HepG2 (cell line): ENCODE data around the gene MAFB. TPM values are rescaled to one million over a fixed set of nuclear protein-coding genes. Genes with fewer than 3 reads are reported as not detected.

ENCODE experiments used
- ATAC-seq: fragments of 200-7000 bp; cut with Tn5 transposase; 3 replicates; pipeline ENCODE4 v1.9.1; 2020; ENCODE audit warnings: mild to moderate bottlenecking, moderate library complexity
- BruUV-seq: library from RNA; stranded (reverse); fragments of 400-500 nt; replicated peaks from 2 replicates; lab custom pipeline; 2021; lab: Mats Ljungman, UMichigan
- CTCF ChIA-PET: fragments of 300-600 bp; formaldehyde crosslinking; extraction: SDS; loops from one replicate; lab custom pipeline; 2021; ENCODE audit warnings: low total read pairs, inconsistent platforms, low intra/inter-chr PET ratio; lab: Yijun Ruan, JAX
- POLR2A ChIA-PET: fragments of 350-600 bp; sonication (Branson Sonifier 250); formaldehyde crosslinking; loops from one replicate; lab custom pipeline; 2020; ENCODE audit warnings: antibody characterized with exemption, inconsistent platforms; lab: Yijun Ruan, JAX
- DNase-seq: peaks from one replicate; pipeline ENCODE4 v3.0.0-alpha.2; 2015; ENCODE audit warnings: low spot score
- FAIRE-seq: peaks from 3 replicates; lab custom pipeline; 2011; peaks lifted over from hg19 to GRCh38; lab: Jason Lieb, UNC
- H2AFZ ChIP-seq: one replicate; pipeline ENCODE4 v1.6.1; 2011; ENCODE audit warnings: low read length, inconsistent platforms
- H3K27ac ChIP-seq: fragments of 300-600 bp; 3 replicates; pipeline ENCODE4 v1.8.0; 2011; ENCODE audit warnings: mixed run types, mild to moderate bottlenecking, mixed read lengths, low read length, inconsistent platforms; ENCODE audit not compliant: insufficient read depth; ENCODE audit errors: extremely low read length
- H3K27me3 ChIP-seq, 2 experiments: fragments of 200-600 bp in 1 of 2; 2 replicates in 1 of 2; 3 replicates in 1 of 2; pipeline versions ENCODE4 v1.6.0 to v1.8.0; 2011; ENCODE audit warnings: low read length in 2 of 2, mild to moderate bottlenecking in 2 of 2, moderate library complexity in 2 of 2, inconsistent platforms in 1 of 2; ENCODE audit not compliant: insufficient read depth in 2 of 2, control insufficient read depth in 1 of 2
- H3K36me3 ChIP-seq, 2 experiments: fragments of 200-600 bp in 1 of 2; replicated peaks in 1 of 2; 2 replicates in 1 of 2; 3 replicates in 1 of 2; pipeline versions ENCODE4 v1.5.1 to v1.8.0; 2011; ENCODE audit warnings: low read length in 2 of 2, inconsistent platforms in 1 of 2; ENCODE audit not compliant: insufficient read depth in 2 of 2, control insufficient read depth in 1 of 2
- H3K4me1 ChIP-seq: 2 replicates; pipeline ENCODE4 v1.5.1; 2012; ENCODE audit warnings: low read length, inconsistent platforms; ENCODE audit not compliant: insufficient read depth
- H3K4me2 ChIP-seq: 2 replicates; pipeline ENCODE4 v1.6.0; 2011; ENCODE audit warnings: low read depth, low read length, inconsistent platforms
- H3K4me3 ChIP-seq, 3 experiments: fragments of 200-600 bp in 1 of 3; sonication (generic), shearing (Covaris generic) in 1 of 3; replicated peaks in 1 of 3; 2 replicates each; pipeline ENCODE4 v1.5.1; 2011 to 2016; ENCODE audit warnings: low read length in 3 of 3, inconsistent platforms in 2 of 3, low read depth in 2 of 3, mild to moderate bottlenecking in 2 of 3, control low read depth in 1 of 3, mixed read lengths in 1 of 3; ENCODE audit not compliant: insufficient read depth in 1 of 3
- H3K79me2 ChIP-seq: one replicate; pipeline ENCODE4 v1.6.1; 2011; ENCODE audit warnings: low read length, inconsistent platforms; ENCODE audit not compliant: insufficient read depth
- H3K9ac ChIP-seq: 2 replicates; pipeline ENCODE4 v1.6.0; 2011; ENCODE audit warnings: mild to moderate bottlenecking, low read depth, low read length, inconsistent platforms; ENCODE audit not compliant: insufficient read depth
- H3K9me3 ChIP-seq: 2 replicates; pipeline ENCODE4 v1.5.1; 2012; ENCODE audit warnings: mild to moderate bottlenecking, low read length
- H4K20me1 ChIP-seq: 2 replicates; pipeline ENCODE4 v1.6.0; 2011; ENCODE audit warnings: inconsistent platforms, mild to moderate bottlenecking, low read length, moderate library complexity; ENCODE audit not compliant: insufficient read depth
- BRD4 ChIP-seq: sonication (generic); formaldehyde crosslinking; IDR thresholded peaks from 2 replicates; pipeline ENCODE4 v1.4.0; 2020; ENCODE audit warnings: missing genetic modification reagents
- DNMT3B ChIP-seq: conservative IDR thresholded peaks from 2 replicates; pipeline ENCODE4 v1.6.1; 2016; ENCODE audit warnings: missing biosample characterization, control low read depth
- E2F5 ChIP-seq: sonication (generic); formaldehyde crosslinking; conservative IDR thresholded peaks from 2 replicates; pipeline ENCODE4 v1.4.0; 2020; ENCODE audit warnings: missing genetic modification reagents
- ISX ChIP-seq: sonication (generic); formaldehyde crosslinking; conservative IDR thresholded peaks from 2 replicates; pipeline ENCODE4 v1.5.0; 2020; ENCODE audit warnings: missing genetic modification reagents
- JUN ChIP-seq: sonication (generic); formaldehyde crosslinking; IDR thresholded peaks from 2 replicates; pipeline ENCODE4 v1.4.0; 2020; ENCODE audit warnings: mild to moderate bottlenecking, missing genetic modification reagents
- MAFF ChIP-seq: IDR thresholded peaks from 2 replicates; pipeline ENCODE4 v1.6.1; 2011; ENCODE audit warnings: low read depth, low read length, improper control_type of control experiment
- MED8 ChIP-seq: sonication (generic); formaldehyde crosslinking; IDR thresholded peaks from 2 replicates; pipeline ENCODE4 v1.8.1; 2023; ENCODE audit warnings: mild to moderate bottlenecking, missing genetic modification reagents; ENCODE audit not compliant: insufficient replicate concordance
- NPAS2 ChIP-seq: sonication (generic); formaldehyde crosslinking; IDR thresholded peaks from 2 replicates; pipeline ENCODE4 v1.8.0; 2022; ENCODE audit warnings: mild to moderate bottlenecking, missing genetic modification reagents, borderline replicate concordance
- RXRB ChIP-seq: IDR thresholded peaks from 2 replicates; pipeline ENCODE4 v1.6.1; 2016; ENCODE audit warnings: borderline replicate concordance, missing genetic modification reagents, missing compliant biosample characterization
- SRY ChIP-seq: sonication (generic); formaldehyde crosslinking; IDR thresholded peaks from 2 replicates; pipeline ENCODE4 v1.8.0; 2022; ENCODE audit warnings: mild to moderate bottlenecking, missing genetic modification reagents
- TBP ChIP-seq: sonication (generic); formaldehyde crosslinking; IDR thresholded peaks from 2 replicates; pipeline ENCODE4 v1.5.0; 2020; ENCODE audit warnings: missing genetic modification reagents
- ZNF335 ChIP-seq: sonication (generic); formaldehyde crosslinking; IDR thresholded peaks from 2 replicates; pipeline ENCODE4 v1.4.0; 2020; ENCODE audit warnings: missing genetic modification reagents
- ZNF34 ChIP-seq: sonication (generic); formaldehyde crosslinking; IDR thresholded peaks from 2 replicates; pipeline ENCODE4 v1.4.0; 2020; ENCODE audit warnings: mild to moderate bottlenecking, missing genetic modification reagents, borderline replicate concordance
- WGBS: methylation state at CpG from one replicate; pipeline ENCODE4 v1.1.6; 2017; ENCODE audit warnings: low lambda C conversion rate; 5-methylcytosine and 5-hydroxymethylcytosine counted together
- in situ Hi-C: cut with HindIII; loops from 2 replicates; pipeline ENCODE4 v1.10.0; 2017; ENCODE audit warnings: low pct_unique_long_range_greater_than_20kb; ENCODE audit not compliant: extremely low pct_ligation_motif_present
- intact Hi-C: fragments of 100-400 bp; cut with micrococcal nuclease; formaldehyde crosslinking; loops from one replicate; pipeline ENCODE4 v1.10.0; 2022; ENCODE audit not compliant: unreplicated experiment
- polyA plus RNA-seq, 8 experiments: library from polyadenylated mRNA; depleted of rRNA in 3 of 8; stranded (reverse) in 7 of 8; unstranded in 1 of 8; fragments of >200 nt; fragmentation: Illumina TruSeq in 4 of 8; extraction: Trizol in 4 of 8; gene quantifications; 2 replicates each; pipeline versions ENCODE4 v1.2.1 to v1.2.3, GENCODE V29; 2011 to 2016; ENCODE audit warnings: low read depth in 4 of 8, missing spikeins in 1 of 8, mixed read lengths in 1 of 8; ENCODE audit not compliant: insufficient read depth in 1 of 8
- total RNA-seq, 5 experiments: library from RNA; depleted of rRNA; stranded (reverse); fragments of >200 nt; fragmentation: Illumina TruSeq; extraction: Trizol; gene quantifications; 2 replicates each; pipeline ENCODE4 v1.2.3, GENCODE V29; 2016; ENCODE audit warnings: low read depth in 1 of 5
- TF ChIP-seq, protein P1 (sequence below): sonication (generic); formaldehyde crosslinking; IDR thresholded peaks from 2 replicates; pipeline ENCODE4 v1.9.0; 2021; ENCODE audit warnings: mild to moderate bottlenecking, missing genetic modification reagents
- TF ChIP-seq, protein P2 (sequence below): sonication (generic); formaldehyde crosslinking; IDR thresholded peaks from 2 replicates; pipeline ENCODE4 v1.5.1; 2020; ENCODE audit warnings: missing genetic modification reagents, mild to moderate bottlenecking, borderline replicate concordance

Gene MAFB
- total and polyA plus RNA-seq, 2 of the 13 experiments (the other 11 are each of a cell fraction or from before 2014, with no cell fraction given): 0.08 to 0.11 TPM

GRCh38 chr20:40713508-40713907, 24.5 kb upstream of the MAFB start:
- WGBS: 23% methylated on average over 6 of the region's 6 CpGs
- no peak overlapping the region for H3K4me3 ChIP-seq
- no peaks in the 10 kb centered on the region for H3K9me3 ChIP-seq
- H3K4me1 ChIP-seq: no peaks in the 10 kb centered on the region
- FAIRE-seq: no peak
- no peaks in the 10 kb centered on the region for H4K20me1 ChIP-seq
- CTCF ChIA-PET: no interaction called here
- H3K27me3 ChIP-seq: peaks cover 6 to 55% of the 10 kb centered on the region in 2 experiments; a peak in 4 of 5 replicates
- H3K4me2 ChIP-seq: no peak overlapping the region
- no peak overlapping the region for H3K9ac ChIP-seq
- no peak overlapping the region for H3K27ac ChIP-seq
- POLR2A ChIA-PET: no interaction called here
- intact Hi-C loops (no loop called here), in situ Hi-C loops (no loop called here)
- no TSS peak for BruUV-seq
- no peaks in the 10 kb centered on the region for H3K36me3 ChIP-seq
- no peaks in the 10 kb centered on the region for H3K79me2 ChIP-seq
- no peak for ATAC-seq
- no peak overlapping the region for H2AFZ ChIP-seq
- no peak for DNase-seq
- TF ChIP-seq DNMT3B (CRISPR knock-in tag): no peak
- no peak for TF ChIP-seq ZNF34 (CRISPR knock-in tag)
- no peak for TF ChIP-seq ISX (CRISPR knock-in tag)
- no peak for TF ChIP-seq TBP (CRISPR knock-in tag)
- TF ChIP-seq, protein P1, sequence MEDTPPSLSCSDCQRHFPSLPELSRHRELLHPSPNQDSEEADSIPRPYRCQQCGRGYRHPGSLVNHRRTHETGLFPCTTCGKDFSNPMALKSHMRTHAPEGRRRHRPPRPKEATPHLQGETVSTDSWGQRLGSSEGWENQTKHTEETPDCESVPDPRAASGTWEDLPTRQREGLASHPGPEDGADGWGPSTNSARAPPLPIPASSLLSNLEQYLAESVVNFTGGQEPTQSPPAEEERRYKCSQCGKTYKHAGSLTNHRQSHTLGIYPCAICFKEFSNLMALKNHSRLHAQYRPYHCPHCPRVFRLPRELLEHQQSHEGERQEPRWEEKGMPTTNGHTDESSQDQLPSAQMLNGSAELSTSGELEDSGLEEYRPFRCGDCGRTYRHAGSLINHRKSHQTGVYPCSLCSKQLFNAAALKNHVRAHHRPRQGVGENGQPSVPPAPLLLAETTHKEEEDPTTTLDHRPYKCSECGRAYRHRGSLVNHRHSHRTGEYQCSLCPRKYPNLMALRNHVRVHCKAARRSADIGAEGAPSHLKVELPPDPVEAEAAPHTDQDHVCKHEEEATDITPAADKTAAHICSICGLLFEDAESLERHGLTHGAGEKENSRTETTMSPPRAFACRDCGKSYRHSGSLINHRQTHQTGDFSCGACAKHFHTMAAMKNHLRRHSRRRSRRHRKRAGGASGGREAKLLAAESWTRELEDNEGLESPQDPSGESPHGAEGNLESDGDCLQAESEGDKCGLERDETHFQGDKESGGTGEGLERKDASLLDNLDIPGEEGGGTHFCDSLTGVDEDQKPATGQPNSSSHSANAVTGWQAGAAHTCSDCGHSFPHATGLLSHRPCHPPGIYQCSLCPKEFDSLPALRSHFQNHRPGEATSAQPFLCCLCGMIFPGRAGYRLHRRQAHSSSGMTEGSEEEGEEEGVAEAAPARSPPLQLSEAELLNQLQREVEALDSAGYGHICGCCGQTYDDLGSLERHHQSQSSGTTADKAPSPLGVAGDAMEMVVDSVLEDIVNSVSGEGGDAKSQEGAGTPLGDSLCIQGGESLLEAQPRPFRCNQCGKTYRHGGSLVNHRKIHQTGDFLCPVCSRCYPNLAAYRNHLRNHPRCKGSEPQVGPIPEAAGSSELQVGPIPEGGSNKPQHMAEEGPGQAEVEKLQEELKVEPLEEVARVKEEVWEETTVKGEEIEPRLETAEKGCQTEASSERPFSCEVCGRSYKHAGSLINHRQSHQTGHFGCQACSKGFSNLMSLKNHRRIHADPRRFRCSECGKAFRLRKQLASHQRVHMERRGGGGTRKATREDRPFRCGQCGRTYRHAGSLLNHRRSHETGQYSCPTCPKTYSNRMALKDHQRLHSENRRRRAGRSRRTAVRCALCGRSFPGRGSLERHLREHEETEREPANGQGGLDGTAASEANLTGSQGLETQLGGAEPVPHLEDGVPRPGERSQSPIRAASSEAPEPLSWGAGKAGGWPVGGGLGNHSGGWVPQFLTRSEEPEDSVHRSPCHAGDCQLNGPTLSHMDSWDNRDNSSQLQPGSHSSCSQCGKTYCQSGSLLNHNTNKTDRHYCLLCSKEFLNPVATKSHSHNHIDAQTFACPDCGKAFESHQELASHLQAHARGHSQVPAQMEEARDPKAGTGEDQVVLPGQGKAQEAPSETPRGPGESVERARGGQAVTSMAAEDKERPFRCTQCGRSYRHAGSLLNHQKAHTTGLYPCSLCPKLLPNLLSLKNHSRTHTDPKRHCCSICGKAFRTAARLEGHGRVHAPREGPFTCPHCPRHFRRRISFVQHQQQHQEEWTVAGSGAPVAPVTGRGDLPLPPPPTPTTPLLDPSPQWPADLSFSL (CRISPR knock-in tag): no peak
- no peak for TF ChIP-seq MED8 (CRISPR knock-in tag)
- TF ChIP-seq, protein P2, sequence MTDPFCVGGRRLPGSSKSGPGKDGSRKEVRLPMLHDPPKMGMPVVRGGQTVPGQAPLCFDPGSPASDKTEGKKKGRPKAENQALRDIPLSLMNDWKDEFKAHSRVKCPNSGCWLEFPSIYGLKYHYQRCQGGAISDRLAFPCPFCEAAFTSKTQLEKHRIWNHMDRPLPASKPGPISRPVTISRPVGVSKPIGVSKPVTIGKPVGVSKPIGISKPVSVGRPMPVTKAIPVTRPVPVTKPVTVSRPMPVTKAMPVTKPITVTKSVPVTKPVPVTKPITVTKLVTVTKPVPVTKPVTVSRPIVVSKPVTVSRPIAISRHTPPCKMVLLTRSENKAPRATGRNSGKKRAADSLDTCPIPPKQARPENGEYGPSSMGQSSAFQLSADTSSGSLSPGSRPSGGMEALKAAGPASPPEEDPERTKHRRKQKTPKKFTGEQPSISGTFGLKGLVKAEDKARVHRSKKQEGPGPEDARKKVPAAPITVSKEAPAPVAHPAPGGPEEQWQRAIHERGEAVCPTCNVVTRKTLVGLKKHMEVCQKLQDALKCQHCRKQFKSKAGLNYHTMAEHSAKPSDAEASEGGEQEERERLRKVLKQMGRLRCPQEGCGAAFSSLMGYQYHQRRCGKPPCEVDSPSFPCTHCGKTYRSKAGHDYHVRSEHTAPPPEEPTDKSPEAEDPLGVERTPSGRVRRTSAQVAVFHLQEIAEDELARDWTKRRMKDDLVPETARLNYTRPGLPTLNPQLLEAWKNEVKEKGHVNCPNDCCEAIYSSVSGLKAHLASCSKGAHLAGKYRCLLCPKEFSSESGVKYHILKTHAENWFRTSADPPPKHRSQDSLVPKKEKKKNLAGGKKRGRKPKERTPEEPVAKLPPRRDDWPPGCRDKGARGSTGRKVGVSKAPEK (CRISPR knock-in tag): no peak
- no peak for TF ChIP-seq NPAS2
- TF ChIP-seq BRD4 (CRISPR knock-in tag): no peak
- TF ChIP-seq SRY (CRISPR knock-in tag): no peak
- TF ChIP-seq ZNF335: no peak
- no peak for TF ChIP-seq MAFF
- no peak for TF ChIP-seq RXRB (CRISPR knock-in tag)
- TF ChIP-seq E2F5 (CRISPR knock-in tag): no peak
- no peak for TF ChIP-seq JUN (CRISPR knock-in tag)
